Stimulated activated CD4-positive, alpha-beta T cell treated with anti-CD3 and anti-CD28 coated beads, Interleukin-2, amount 100 ng/mL, for 24 hours (primary cell): ENCODE measurements around the gene SLF2.

Experiments
- DNase-seq, 2 donors: peaks; one replicate each; pipeline ENCODE4 v3.0.0-alpha.2; 2020

SLF2 gene

DNA sequence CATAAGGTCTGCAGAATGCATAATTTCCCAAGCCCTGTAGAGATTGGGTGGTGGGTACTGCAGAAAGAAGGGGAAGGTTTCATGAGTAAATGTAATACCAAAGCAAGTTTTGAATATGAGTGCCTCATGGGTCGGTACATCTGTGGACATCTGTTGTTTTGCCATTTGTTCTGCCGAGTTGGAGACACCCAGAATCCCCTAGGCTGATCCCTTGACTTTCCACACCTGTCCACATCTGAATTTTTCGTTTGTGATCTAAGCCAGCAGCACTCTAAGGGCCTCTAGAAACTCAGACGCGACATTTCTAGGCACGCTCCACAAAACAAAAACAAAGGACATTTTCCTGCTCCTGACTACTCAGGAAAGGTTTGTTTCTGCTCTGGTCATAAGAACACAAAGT, 11.7 kb upstream of the SLF2 start:
- DNase-seq, result no peak

DNA sequence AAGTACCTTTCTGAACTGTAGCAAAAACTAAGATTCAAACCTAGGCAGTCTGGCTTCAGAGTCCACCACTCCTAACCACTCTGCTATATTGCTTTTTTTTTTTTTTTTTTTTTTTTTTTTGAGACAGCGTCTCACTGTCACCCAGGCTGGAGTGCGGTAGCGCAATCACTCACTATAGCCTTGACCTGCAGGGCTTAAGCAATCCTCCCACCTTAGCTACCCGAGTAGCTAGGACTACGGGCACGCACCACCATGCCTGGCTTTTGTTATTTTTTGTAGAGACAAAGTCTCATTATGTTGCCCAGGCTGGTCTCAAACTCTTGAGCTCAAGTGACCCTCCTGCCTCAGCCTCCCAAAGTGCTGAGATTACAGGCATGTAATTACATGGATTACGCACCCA, 10.1 kb upstream of the SLF2 start:
- no peak for DNase-seq

DNA sequence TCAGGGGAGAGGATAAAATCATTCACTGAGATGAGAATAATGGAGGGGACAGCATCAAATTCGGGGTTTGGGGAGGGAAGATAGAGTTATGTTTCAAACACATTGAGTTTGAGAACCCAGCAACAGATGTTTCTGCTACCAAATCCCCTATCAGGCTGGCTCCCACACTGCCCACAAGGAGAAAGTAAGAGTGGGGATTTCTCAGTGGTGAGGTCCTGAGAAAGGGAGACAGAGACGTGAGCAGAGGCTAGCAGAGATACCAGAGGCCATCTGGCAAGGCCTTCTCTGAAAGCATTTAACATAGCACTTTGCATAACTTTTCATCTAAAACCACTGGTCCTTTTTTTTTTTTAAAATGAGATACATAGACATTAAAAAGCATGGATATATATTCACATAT, 7.8 kb upstream of the SLF2 start:
- no peak for DNase-seq

DNA sequence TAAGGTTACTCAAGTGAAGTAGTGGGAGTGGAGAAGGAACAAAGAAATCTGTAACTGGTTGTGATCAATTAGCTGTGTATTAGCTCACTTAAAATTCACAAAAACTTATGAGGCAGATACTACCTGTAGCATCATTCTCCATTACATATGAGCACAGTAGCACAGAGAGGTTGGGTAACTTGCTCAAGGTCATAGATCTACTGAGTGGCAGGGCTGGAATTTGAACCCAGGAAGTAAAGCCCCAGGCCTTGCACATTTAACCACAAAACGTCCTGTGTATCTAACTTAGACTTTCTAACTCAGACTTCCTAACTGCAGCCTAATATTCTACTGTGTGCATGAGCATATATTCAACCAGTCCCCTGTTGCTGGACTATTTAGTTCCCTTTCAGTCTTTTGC, 5.6 kb upstream of the SLF2 start:
- DNase-seq, result no peak

DNA sequence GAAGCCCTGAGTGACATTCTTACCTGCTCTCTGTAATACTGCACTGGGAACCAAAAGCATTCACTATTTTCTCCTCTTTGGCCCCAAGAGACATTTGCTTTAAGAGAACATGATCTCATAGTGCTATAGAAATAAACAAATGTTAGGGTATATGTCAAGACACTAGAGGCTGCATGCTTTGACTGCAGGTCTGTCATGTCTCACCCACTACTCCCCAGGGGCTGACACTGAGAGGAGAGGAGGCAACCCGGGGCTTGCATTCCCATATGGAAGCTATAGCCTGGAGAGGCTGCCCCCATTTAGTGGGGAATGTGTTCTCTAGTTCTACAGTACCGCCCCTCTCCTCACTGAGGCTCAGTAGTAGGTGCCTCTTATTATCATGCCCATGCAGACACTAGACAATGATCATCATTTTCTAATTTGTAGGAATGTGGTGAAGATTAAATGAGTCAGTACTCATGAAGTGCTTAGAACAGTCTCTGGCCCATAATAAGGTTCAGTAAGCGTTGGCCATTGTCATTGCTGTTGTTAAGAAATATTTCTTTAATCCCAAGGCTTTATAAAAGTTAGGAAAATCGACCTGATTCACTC, 4.9 kb upstream of the SLF2 start:
- no peak for DNase-seq

DNA sequence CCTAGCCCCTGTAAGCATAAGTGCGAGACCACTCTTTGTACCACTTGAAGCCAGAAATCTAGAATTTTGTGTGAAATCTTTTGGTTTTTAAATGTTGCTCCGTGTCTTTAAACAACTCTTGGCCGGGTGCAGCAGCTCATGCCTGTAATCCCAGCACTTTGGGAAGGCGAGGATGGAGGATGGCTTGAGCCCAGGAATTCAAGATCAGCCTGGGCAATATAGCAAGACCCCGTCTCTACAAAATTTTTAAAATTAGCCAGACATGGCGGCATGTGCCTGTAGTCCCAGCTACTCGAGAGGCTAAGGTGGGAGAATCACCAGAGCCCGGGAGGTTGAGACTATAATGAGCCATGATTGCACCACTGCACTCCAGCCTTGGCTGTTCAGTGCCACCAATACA, 4.4 kb upstream of the SLF2 start:
- DNase-seq, result no peak

DNA sequence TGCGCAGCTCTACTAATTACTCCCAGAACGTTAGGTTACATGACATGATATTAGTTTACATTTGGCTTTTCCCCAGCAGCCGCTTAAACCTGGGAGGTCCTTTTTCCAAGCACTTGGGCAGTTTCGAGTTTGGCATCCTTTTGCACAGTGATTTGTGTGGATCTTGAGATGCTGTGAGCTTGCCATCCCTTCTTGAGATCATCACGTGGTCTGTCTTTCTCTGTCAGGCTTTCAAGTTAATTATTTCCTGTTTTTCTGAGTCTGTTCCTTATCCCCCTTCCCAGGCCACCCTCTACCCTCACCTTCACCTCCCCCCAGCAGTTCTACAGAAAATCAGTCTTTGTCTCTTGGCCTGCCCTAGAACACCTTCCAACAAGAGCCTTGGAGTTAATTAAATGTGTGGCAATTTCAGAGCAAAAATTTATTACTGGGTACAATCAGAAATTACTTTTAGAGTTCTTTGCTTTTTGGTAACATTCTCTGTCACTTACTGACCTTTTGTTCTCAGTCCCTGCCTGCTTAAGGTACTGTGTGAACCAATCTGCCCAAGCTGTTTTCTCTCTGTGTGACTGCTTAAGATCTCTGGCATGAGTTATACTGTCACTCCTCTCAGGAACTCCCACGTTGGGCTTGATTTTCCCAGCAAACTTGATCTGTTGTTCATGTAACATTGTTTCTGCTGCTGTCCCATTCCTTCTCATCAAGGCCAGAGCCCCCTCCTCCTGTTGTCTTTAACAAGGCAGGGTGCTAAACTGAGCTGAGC, 3.1 kb upstream of the SLF2 start:
- no peak for DNase-seq

DNA sequence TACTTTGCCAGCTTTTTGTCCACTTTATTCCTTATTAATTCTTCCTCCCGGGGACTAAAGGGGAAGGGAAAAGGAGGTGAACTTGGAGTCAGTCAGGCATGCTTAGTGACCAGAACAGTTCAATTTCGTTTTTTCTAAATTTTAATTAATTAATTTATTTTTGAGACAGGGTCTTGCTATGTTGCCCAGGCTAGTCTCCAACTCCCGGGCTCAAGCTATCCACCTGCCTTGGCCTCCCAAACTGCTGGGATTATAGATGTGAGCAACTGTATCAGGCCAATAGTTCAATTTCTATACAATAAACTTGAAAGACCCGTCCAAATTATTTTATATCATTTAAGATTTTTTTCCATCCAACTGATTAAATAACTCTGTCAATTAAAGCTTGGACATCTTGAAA, 1.3 kb upstream of the SLF2 start:
- DNase-seq, result no peak

DNA sequence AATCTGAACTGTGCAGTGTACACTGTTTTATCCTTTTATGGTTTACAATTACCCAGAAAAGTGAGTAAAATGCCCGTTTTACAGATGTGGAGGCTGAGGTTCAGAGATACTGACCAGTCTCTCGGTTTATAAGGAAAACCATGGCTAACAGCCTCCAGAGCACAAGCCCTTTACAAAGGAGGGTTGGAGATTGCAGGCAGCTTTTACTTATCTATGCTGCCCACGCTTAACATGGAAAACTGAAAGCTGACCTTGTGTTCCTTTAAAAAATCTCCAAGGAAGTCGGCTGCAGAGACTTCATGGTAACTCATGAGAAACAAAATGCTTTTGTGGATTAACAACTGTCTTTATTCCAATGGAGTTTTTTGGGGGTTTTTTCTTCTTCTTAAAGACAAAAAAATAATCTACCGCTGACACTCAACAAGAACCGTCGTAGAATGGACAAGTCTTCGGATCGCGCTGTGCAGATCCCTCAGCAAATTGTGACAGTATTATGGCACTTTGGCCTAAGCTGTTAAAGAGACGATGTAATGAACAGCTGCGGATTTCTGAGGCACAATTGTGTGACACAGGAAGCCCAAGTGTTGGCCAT, 654 bp upstream of the SLF2 start:
- no peak for DNase-seq

DNA sequence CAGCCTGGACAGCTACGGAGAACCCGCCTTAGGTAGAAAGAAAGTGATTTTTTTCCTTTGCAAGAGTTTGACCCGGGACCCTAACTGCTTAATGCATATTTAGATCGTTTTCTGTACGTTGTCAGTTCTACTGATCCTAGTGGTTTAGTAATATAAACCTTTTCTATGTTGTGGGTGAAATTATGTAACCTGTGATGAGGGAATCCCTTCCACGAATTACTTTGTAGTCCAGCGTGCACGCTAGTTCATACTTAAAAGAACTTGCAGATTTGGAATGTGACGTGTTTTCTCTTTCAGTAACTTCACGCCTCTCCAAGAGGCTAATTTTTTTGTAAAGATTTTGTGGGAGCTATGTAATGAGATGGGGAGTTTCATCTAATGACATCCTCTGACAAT, 705 bp downstream of the SLF2 start:
- DNase-seq, result no peak

DNA sequence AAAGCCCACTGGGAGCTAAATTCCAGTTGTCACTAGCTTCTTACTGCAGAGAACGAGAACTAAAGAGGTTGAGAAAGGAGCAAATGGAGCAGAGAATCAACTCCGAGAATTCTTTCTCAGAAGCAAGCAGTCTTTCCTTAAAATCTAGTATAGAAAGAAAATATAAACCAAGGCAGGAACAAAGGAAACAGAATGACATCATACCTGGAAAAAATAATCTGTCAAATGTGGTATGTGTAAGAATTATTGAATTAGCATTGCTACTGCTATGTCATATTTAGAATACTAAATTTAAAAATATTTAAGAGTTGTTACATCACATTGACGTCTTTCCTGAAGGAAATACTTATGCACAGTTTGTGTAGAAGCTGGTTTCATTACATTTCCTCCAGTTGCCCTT, 4.3 kb downstream of the SLF2 start:
- no peak for DNase-seq

DNA sequence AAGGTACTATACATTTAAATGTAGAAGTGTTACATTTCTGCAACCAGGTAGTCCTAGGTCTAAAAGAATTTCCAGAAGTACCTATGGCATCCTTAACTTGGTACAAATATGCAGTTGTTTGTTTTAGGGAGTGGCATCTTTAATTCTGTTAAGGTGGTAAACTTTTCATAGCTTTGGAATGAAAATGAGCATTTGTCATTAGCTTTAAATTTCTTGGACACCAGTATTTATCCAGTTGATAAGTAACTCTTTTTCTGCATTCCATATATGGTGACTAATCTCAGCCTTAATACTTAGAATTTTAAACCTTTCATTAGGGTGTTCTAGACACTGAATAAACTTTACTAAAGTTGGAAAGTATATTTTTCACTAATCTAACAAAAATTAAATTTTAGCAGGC, 10.8 kb downstream of the SLF2 start:
- no peak for DNase-seq

DNA sequence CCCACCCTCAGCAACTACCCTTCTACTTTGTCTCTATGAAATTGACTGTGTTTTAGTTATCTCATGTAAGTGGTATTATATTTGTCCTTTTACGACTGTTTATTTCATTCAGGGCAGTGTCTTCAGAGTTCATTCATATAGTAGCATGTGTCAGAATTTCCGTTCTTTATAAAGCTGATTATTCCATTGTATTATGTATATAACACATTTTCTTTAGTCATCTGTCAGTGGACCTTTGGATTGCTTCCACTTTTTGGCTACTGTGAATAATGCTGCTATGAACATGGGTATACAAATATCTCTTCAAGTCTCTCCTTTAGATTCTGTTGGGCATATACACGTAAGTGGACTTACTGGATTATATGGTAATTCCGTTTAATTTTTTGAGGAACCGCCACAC, 14.5 kb downstream of the SLF2 start:
- DNase-seq, result no peak

DNA sequence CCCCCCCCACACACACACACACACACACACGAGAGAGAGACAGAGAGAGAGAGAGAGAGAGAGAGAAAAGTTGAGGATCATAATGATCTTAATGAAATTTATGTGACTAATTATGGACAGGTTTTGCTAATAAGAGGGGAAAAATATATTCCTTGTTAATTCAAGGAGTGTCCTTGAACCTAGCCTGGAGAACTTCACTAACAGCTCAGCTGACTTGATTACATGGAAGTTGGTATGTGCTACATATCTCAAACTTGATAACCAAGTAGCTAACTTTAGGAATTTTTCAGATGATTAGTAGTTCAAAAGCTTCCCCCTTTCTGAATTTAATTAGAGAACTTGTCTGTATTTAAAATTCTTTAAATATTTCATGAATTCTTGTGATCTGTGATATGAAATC, 15.3 kb downstream of the SLF2 start:
- no peak for DNase-seq

DNA sequence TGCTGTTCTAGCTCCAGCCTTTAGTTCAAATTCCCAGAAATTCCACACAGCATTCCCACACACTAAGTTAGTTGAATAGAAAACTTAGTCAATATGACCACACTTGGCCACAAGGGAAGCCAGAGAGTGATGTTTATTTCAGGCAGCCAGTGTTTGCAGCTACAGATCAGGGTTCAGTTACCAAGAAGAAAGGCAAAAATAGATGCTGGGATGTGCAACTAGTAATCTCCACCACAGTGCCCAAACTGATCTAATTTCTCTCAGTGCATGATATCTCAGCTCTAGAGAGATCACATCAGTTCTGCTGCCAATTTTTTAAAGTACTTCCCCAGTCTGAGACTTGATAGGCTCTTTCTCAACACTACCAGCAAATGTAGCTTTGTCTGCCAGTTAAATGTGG, 17.6 kb downstream of the SLF2 start:
- DNase-seq, result no peak

DNA sequence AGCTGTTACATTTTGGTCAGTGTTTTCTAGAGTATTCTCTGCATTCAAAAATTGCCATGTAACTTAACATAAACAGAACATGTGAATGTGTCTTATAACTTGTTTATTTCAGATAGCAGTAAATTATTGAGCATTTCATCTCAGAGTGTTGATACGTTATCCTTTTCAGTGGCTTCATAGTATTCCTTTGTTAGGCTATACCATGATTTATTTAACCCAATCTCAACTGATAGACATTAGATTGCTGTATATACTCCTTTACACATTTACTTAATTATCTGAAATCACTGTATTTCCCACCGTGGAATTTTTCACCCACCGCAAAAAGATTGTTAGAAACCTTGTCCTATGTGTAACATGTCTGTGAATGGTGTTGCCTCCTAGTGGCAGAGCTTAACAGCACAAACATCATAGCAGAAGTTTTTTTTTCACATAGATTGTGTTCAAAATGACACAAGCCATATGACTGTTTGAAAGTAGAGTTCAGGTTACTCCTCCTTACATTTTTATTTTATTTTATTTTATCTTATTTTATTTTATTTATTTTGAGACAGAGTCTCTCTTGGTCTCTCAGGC, 21.4 kb downstream of the SLF2 start:
- no peak for DNase-seq

DNA sequence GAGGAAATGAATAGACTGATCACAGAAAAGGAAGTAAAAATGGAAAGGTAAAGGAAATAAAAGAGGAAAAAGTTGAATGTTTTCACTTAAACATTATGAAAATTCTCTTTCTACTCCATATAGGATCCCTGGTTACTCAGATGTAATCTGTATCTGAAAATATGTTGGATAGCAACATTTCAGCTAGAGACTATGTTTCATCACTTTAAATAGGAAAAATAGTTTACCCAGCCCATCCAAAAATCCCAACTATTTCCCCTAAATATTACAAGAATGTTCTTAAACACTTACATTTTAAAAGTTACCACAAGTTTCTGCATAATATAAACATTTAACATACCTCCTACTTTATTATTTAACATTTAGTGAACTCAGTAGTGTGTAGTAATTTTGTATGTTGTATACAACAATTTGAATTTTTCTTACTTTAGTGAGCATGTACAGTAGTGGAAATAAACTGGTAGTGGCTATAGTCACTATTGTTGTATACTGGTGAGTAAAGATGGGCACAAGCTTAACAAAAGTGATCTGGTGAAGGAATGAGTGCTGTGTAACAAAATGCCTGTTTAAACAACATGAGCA, 27.1 kb downstream of the SLF2 start:
- DNase-seq, result no peak

DNA sequence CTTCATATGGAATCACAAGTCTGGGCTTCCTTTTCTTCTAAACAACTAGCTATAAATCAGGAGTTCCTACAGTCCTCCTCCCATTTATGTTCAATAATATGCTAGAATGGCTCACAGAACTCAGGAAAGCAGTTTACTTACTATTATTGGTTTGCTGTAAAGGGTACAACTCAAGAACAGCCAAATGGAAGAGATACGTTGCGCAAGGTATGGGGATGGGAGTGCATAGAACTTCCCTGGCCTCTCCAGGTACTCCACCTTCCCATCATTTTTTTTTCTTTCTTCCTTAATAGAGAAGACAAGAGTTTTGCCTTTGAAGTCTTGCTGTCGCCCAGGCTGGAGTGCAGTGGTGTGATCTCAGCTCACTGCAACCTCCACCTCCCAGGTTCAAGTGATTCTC, 29.5 kb downstream of the SLF2 start:
- DNase-seq, result no peak

DNA sequence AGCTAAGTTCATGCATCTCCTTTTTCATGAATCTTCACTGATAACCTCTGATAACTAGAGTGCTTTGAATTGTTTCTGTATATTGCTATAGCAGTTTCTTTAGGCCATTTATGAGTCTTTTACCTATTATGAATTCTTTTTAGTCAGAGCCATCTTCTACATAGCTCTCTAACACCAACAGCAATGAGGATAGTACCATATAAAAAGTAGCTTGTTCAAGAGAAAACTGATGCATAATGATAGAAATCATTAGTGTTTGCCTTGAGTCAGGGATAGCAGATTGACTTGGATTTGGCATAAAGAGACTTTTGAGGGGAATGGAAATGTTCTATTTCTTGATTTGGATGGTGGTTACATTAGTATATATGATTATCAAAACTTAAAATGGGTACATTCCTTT, 30.7 kb downstream of the SLF2 start:
- no peak for DNase-seq

DNA sequence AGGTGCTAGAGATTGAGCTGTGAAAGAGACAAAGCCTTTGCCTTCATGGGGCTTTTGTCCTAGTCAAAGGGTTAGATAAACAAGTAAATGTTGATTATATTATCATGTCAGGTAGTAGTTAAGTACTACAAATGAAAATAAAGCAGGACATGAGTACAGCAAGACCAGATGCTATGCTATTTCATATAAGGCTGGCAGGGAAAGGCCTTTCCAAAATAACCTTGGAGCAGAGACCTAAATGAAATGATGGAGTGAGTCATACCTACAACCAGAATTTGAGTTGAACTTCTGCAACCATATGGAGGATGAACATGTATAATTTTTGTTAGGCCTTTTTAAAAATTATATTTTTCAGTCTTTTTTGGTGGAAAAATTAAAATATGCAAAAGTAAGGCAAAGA, 33.0 kb downstream of the SLF2 start:
- DNase-seq, result no peak

DNA sequence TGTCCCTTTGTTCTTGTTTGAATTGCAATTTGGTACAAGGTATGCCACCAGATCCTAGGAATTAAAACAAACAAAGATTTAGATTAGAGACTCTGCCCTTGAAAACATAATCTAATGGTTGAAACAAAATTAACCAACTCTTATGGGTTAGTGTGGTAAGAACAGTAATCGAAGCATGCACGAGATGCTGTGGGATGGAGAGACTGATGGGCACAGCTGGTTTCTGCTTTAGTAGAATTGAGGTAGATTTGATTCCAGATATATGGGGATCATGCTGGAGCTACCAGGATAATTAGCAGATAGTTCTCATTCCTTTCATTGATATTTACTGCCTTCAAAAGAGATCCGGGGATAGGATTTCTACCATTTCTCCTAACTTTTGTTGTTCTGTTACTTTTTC, 36.2 kb downstream of the SLF2 start:
- DNase-seq, result no peak

DNA sequence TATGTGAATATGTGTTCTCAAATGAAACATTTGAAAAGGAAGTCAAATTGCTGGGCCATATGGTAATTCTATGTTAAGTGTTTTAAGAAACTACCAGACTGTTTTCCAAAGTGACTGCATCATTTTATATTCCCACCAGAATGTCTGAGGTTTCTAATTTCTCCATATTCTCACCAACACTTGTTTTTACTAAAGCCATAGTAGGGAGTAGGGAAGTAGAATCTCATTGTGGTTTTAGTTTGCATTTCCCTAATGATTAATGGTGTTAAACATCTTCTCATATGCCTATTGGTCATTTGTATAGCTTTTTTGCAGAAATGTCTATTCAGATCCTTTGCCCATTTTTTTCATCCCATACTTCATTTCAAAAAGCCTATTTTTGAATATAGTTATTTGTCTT, 47.5 kb downstream of the SLF2 start:
- no peak for DNase-seq

DNA sequence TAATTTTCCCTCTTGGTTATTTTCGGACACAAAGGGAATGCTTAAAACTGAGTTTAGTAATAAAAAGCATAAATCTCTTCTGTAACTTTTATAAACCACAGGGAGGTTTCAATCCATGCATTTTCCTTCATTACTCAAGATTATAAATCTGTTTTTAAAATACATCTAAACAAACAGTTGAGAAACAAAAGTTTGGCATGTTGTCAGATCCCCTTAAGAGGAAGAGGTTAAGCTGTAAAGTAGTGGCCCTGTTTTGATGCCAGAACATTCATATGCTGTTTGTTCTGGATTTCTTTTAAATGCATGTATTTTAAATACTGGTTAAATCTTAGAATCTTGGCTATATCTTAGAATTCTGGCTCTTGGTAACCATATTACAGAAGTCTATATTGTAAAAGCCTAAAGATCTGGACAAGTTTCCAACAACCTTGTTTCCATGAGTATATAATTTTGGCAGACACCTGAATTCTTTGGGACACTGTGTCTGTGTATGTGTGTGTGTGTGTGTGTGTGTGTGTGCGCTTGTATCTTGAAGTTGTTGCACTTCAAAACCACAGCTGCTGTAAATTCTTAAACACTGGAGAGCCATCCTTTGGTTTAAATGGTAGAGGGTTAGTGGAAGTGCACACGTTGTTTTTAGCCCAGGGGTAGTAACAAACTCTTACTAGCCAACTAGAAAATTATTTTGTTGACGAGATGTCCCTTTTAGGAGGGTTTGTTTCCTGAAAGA, 49.8 kb downstream of the SLF2 start:
- DNase-seq, result no peak
